Epithelial cell of proximal tubule (primary cell): Measurements from ENCODE around the gene RHBDF1. TPM values are rescaled to one million over a fixed set of nuclear protein-coding genes. Genes with fewer than 3 reads are reported as not detected.
A peak's percentile ranks its signal among the peaks of the same experiment; 100 is the strongest.
"Not testable (repeated sequence)": the region's sequence is repeated elsewhere in the genome, so short reads cannot be mapped to it uniquely, and the experiment has no call there.

Source experiments
- DNase-seq: peaks from one replicate; pipeline ENCODE4 v3.0.0-alpha.2; 2011; ENCODE audit warnings: low read depth
- H3K4me3 ChIP-seq: 2 replicates; pipeline ENCODE4 v1.5.1; 2011; ENCODE audit warnings: low read depth, mild to moderate bottlenecking, low read length
- CTCF ChIP-seq: conservative IDR thresholded peaks from 2 replicates; pipeline ENCODE4 v1.5.1; 2012; ENCODE audit warnings: low read depth, mild to moderate bottlenecking, low read length
- total RNA-seq: library from RNA; depleted of rRNA; stranded (reverse); fragments of >200 nt; gene quantifications from 2 replicates; pipeline ENCODE4 v1.2.3, GENCODE V29; 2015

Gene RHBDF1
- total RNA-seq, 1 donor from 2014 or later: 21.2 TPM

- H3K4me3 ChIP-seq: no peak overlapping the region
- no peak for DNase-seq
- no peak for TF ChIP-seq CTCF
Observed at GRCh38 chr16:56231-56927, 16.1 kb downstream of the RHBDF1 start.

GRCh38 chr16:55571-56136 lies 16.8 kb downstream of the RHBDF1 start:
- DNase-seq: no peak
- no peak for TF ChIP-seq CTCF
- H3K4me3 ChIP-seq: no peak overlapping the region

- peak overlapping the region; percentile 96 for H3K4me3 ChIP-seq
- no peak for TF ChIP-seq CTCF
- DNase-seq: no peak
Observed at GRCh38 chr16:54237-54581, 18.2 kb downstream of the RHBDF1 start.

- DNase-seq: peak; percentile 48
- no peak for TF ChIP-seq CTCF
- H3K4me3 ChIP-seq: peak within 1 kb of the TSS; percentile 96
Observed at GRCh38 chr16:53346-54236, 18.8 kb downstream of the RHBDF1 start, which contains the start of the genes POLR3K and SNRNP25. Gene POLR3K (minus strand): TSS chr16:53608. CDS start chr16:53586, 22 bp downstream. Gene SNRNP25 (plus strand): TSS chr16:53828. CDS start chr16:54017, 189 bp downstream.

GRCh38 chr16:50769-51591 lies 21.5 kb downstream of the RHBDF1 start:
- no peak for TF ChIP-seq CTCF
- no peak for DNase-seq
- H3K4me3 ChIP-seq: no peak overlapping the region

- no peak for DNase-seq
- no peak overlapping the region for H3K4me3 ChIP-seq
- no peak for TF ChIP-seq CTCF
Observed at GRCh38 chr16:47234-47633, 25.2 kb downstream of the RHBDF1 start.

GRCh38 chr16:46510-46909 lies 25.9 kb downstream of the RHBDF1 start:
- not testable (repeated sequence) for H3K4me3 ChIP-seq, DNase-seq
